ENCODE measurements around the gene PAX1.

The PAX1 gene

GRCh38 chr20:21709535-21709904, 4.1 kb downstream of the PAX1 start:
- no peak for TF ChIP-seq CTCF (conservative IDR thresholded peaks at IDR 0.05)
- no peak overlapping the region for H3K27ac ChIP-seq

- TF ChIP-seq CTCF (conservative IDR thresholded peaks at IDR 0.05): no peak
- H3K27ac ChIP-seq: no peak overlapping the region
Measured at GRCh38 chr20:21710341-21710740, 4.9 kb downstream of the PAX1 start.

GRCh38 chr20:21710863-21711431, 5.5 kb downstream of the PAX1 start:
- no peak for TF ChIP-seq CTCF (conservative IDR thresholded peaks at IDR 0.05)
- H3K27ac ChIP-seq: no peak overlapping the region

- H3K27ac ChIP-seq: no peak overlapping the region
- TF ChIP-seq CTCF (conservative IDR thresholded peaks at IDR 0.05): no peak
Measured at GRCh38 chr20:21712443-21713059, 7.1 kb downstream of the PAX1 start.

GRCh38 chr20:21713470-21713869, 8.0 kb downstream of the PAX1 start:
- no peak for TF ChIP-seq CTCF (conservative IDR thresholded peaks at IDR 0.05)
- no peak overlapping the region for H3K27ac ChIP-seq

- no peak overlapping the region for H3K27ac ChIP-seq
- TF ChIP-seq CTCF (conservative IDR thresholded peaks at IDR 0.05): no peak
Measured at GRCh38 chr20:21713901-21714296, 8.4 kb downstream of the PAX1 start.

GRCh38 chr20:21714297-21715192, 9.1 kb downstream of the PAX1 start:
- TF ChIP-seq CTCF (conservative IDR thresholded peaks at IDR 0.05): no peak
- H3K27ac ChIP-seq: no peak overlapping the region

Measured in VCaP (cell line).